Bone marrow (tissue), 2 donors: ENCODE measurements around the gene TP53BP2.

ENCODE experiments used
- DNase-seq, 2 donors: peaks; one replicate each; lab custom pipeline; 2025; lab: John Stamatoyannopoulos, UW

Gene TP53BP2

DNA sequence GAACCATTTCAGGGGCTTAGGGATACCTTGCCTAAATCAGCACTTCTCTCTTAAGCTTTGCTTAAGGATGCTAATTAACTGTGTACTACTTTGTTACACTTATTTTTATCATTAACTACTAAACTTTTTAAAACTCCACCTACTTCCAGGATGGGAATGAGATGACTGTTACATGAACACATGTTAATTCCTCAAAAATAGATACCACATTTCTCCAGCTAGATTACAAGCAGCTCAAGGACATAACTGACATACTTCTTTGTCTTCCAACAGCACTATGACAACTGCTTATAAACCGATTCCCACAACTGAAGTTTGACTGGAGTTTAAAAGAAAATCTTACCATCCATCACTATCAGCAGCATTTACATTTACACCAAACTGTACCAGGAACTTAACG lies 53.7 kb downstream of the TP53BP2 start:
- DNase-seq: no peak

DNA sequence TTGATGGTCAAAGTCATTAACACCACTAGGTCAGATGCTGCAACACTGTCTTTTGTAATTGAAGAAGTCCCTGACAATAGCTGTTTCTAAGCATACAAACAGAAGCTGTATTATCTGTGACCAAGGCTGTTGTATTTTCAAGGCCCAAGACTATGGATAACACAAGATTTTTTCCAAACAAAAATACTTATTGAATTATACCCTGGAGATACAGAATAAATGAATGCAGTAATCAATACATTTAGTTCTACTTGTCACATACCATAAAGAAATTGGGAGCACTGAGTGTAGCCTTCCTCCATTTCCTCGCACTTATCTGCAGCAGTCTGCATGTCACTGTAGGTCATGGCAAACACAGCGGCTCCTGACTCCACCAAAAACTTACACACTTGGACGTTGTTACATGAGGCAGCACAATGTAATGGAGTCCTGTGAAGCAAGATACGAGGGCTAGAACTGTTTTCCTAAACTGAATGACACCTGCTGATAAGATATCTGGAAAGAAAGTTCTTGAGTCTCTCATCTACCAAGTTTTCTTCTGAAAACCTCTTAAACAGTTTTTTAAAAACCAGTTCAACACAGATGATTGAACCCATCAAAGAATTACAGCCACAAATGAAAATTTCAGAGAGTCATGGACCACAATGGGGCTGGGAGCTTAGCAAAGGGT lies 56.9 kb downstream of the TP53BP2 start:
- no peak for DNase-seq

DNA sequence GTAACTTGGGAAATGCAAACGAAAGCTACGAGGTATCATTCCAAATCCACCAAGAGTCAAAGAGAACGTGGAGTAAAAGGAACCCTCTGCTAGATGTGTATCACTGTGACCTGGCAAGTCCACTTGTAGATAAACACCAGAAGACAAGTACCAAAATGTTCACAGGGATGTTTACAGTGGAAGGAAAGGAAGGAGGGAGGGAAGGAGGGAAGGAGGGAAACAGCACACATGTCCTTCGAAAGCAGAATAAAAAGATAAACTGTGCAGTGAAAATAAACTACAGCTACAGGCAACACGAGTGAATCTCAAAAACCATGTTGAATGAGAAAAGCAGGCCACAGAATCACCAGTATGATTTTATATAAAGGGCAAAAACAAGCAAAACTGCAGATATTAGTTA lies 59.9 kb downstream of the TP53BP2 start:
- no peak for DNase-seq

DNA sequence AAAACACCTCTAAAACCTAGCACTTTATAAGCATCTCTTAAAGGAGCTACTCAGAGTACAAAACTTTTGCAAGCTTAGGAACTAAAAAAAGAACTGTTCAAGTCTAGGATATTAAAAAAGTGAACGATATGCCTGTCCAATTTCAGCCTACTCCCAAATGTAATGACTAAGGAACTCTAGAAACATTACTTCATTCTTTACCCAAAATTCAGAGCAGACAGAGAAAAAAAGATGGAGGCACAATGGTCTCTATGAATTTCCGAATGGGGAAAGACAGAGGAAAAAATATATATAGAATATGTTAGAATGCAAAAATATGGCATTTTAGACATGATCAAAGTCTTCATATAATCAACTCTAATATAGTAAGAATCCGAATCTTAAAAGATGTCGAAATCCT lies 61.2 kb downstream of the TP53BP2 start:
- DNase-seq: no peak

DNA sequence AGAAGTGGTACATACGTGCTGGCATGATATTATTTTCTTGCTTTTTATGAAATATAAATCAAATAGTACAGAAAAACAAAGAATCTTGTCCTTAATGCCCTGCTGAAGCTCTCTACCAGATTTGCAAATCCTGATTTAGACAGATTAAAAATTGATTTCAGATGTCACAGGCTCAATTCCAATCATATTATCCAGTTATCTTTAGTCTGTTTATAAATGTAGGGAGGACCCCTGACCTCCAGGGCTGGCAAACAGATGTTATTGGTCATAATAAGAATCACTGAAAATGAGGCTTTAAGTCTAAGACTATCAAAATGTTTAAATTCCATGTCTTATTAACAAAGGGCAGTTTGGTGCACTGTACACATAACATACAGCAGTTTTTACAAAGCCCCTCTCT lies 62.1 kb downstream of the TP53BP2 start:
- no peak for DNase-seq

DNA sequence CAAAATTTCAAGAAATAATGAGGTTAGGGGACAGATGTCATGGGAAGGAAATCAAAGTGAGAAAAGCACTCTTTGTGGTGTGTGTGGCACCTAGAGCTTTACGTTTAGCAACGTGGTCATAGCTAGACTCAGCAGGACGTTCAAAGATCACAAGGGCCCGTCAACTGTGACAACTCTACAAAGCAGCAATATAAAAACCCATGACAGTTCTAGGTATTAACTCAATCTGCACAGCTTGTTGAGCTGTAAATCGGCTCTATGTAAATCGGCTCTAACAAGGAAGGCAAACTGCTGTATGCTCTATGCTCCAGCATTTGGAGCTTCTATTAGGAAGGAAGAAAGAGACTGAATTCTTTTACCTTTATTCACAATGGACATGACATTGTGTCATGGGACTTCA lies 64.8 kb downstream of the TP53BP2 start:
- no peak for DNase-seq

DNA sequence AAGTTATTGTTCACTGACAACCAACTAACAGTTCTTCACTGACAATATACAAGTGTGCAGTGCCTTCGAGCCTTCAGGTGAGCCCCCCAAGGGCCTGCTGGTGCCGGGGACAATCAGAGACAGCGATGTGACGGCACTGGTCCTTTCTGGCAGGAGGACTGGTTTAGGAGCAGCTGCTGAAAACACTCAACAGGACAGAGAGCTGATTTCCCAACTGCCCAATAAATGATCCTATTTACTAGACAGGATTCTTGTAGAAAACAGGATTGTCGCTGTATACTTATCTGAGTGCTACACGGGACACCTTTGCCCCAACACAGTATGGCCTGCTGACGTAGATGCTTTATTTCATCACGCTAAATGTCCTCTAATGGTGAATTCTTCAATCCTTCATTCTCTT lies 65.4 kb downstream of the TP53BP2 start:
- no peak for DNase-seq

DNA sequence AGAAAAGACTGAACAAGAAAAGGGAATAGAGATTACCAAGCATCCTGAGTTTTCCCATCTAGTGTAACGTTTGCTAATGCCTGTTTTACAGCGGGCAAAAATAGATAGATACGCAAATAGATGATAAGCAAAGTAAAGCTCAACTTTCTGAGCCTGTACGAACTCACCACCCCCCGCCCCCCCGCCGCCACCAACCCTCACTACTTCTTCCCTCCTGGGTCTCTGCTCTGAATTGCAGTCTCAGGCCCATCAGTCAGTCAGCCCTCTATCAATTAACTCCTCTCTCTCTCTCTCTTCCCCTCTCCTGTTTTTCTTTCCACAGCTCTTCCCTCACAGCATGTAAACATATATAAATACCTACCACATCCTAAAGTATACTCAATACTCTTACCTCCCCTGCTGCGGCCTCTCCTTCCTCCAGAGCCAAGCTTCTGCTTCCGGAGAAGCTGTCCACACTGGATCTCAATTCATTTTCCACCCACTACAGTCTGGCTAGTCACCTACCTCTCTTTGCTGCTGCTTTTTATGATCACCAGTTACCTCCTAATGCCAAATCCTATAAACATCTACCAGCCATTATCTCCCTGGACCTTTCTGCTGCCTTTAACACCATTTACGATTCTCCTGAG lies 68.8 kb downstream of the TP53BP2 start:
- DNase-seq: no peak

DNA sequence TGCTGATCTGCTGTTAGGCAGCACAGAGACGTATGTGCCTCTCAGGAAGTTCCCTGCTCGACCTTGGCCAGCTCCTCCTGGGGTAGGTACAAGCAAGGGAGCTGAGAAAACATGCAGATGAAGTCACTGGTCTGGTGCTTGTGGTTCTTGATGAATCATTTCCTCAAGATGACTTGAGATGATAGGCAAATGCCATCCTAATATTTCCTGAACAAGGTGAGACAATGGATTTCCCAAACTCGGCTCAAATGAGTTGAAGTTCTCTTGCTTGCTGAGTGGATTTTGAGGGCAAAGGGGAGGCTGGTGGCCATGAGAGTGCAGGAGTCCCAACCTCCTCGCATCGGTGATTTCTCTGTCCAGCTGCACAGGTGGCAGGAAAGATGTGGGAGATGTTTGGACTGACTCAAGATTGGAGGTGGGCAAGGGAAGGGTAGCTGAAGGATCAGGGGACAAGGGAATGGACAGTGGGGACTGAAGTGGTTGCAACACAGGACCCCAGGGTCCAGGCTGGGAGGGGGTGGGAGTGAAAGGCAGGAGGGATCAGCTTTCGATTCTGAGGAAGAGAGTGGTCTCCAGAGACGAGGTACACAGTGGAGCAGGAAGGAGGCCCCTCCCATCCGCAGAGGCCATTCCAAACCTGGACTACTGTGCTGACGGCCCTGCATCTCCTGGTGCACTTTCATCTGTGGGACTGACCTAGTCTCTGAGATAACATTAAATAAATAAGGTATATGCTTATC lies 69.5 kb downstream of the TP53BP2 start:
- peak in 1 of 2 donors; percentile 57 for DNase-seq

DNA sequence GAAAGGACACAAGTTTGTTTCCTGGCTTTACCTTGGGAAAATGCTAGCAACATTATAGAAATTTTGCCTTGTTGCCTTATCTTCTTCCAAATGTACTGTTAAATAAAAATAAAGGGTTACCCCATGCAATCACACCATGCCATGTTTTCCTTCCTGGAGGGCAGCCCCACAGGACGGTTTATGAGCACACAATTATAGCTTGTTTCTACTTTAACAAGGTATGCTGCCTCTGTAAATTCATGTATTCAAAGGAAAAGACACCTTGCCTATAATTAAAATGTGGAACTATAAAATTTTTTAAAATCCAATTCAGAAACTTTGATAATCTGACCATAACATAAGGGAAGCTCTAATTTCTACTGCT lies 70.1 kb downstream of the TP53BP2 start:
- DNase-seq: no peak

DNA sequence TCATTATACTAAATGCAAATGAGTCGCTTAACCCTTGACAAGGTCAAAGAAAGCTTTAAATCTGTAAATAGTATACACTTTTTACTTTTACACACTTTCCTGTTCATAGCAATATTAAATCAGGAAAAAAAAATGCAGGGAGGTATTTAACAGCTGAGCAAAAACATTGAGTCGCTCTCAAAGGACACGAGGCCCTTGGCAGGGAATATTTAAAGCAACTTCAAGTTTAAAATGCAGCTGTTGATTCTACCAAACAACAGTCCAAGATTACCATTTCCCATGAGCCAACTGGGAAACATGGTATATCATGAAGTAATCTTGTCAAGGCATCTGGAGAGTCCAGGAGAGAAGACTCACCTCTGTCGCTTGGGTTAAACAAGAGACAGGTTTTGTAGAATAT lies 70.7 kb downstream of the TP53BP2 start:
- DNase-seq: no peak

DNA sequence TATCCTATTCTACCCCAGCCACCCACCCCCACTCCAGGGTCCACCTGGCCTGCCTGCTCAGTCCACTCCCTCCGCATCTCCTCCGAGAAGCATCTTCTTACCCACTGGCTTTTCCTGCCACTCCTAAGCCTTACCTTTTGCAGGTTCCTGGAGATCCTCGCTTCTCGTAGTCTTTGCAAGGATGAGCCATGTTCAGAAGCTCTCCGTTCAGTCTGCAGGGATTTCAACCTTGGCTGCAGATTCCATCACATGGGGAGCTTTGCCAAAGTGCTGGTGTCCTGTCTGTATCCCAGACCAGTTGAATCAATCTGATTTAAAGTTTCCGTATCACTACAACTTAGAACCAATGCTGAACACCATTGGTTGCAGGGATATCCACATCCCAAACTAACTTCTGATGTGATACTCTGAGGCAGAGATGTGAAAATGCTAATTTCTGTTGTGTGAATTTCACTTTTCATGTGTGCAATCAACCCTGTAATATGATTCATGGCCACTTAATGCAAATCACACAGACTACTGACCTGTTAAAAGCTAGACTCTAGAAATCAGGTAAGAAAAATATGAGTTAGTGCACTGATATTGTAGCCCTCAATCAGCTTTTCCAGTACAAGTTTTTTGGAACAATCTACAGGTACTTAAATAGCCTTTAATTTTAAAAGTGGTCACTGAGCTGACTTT lies 71.5 kb downstream of the TP53BP2 start:
- DNase-seq: no peak

DNA sequence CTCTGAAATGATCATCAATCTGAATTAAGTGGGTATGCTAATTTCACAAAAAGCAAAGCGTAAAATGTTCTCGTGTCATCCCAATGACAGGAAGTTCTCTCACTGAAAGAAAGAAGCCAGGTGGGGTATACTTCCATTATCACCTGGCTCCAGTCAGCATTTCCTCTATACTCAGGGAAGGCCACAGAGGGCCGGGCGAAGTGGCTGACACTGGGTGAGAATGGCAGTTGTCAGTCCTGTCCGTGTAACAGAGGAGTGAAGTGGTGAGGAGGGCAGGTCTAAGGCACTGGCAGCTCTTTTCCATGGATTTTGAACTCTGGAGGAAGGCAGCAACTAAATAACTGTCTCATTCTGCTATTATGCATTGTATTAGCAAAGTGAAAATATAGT lies 73.0 kb downstream of the TP53BP2 start:
- no peak for DNase-seq

DNA sequence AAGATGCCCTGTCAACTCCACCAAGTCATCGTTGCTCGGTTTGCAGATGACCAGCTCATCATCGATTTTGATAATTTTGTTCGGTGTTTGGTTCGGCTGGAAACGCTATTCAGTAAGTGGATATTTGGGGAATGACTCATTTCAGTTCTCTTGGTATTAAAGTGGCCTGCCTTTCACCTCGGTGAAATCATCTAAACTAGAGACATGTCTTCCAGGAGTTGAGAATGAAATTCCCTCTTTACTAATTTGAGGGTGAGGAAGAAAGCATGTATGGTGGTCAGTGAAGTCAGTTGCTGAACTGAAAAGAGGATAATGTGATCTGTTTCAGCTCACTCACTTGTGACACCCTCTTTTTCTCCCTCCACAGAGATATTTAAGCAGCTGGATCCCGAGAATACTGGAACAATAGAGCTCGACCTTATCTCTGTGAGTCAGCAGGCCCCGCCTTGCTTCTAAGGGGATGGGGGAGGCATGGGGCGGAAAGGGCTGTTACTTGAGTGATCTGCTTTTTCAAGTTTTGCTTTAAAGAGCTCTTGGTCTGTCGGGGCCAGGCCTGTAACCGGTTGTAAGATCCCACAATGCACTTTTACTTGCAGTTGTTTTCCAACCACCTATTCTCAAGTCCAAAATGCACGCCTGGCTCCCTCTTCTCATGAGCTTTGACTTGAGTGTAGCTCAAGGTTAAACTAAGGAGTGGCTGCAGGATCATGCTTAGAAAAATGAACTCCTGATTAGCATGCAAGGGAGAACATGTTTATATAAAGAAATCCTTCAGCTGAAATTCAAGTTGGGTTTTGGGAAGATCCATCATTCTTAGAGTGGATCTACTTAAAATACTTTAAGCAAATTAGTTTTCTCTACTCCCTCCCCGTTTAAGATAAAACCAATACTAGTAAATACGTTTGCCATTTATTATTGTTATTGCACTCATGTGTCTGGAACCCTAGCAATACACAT lies 73.7 kb downstream of the TP53BP2 start:
- DNase-seq: no peak

DNA sequence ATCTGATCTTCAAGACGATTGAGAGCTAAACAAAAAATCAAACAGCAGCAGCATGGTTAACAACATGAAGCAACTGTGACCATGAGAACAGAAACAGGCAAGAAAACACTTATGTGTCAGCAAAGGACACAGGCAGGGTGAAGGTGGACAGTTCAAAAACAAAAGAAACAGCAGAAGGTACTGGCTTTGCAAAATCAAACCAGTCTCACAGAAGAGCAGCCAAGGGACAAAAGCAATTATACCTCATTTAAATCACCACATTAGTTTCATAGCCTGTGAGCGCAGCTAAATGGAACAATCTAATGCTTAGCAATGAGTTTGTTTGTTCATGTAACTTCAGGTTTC lies 74.3 kb downstream of the TP53BP2 start:
- no peak for DNase-seq

DNA sequence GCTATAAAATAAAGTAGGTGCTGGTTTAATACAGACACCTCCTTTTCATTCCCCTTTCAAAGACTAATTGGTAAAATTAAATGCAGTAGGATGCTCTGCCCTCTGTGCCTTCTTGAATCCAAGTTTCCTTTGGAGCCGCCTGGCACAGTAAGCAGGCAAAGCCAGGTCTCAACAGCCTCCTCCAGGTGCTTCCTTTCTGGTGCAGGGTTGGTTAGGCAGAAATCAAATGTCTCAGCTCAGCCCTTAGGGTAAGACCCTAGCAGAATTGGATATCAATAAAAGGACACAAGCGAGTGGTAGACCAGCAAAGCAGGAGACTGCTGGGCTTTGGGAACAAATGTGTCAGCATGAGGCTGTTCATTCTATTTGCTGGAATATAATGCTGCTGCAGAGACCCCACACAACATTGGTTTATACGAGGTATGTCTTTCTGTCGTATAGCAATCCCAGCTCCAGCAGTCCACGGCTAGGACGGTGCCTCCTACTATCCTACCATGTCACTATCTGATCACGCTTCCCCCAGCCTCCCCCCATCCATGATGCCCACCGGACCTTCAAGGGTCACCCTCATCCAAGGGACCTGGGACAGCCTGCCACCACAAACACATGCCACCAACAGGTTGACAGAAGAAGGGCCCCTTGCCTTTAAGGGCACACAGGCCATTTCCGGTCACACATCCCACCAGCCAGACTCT lies 75.0 kb downstream of the TP53BP2 start:
- DNase-seq: no peak

DNA sequence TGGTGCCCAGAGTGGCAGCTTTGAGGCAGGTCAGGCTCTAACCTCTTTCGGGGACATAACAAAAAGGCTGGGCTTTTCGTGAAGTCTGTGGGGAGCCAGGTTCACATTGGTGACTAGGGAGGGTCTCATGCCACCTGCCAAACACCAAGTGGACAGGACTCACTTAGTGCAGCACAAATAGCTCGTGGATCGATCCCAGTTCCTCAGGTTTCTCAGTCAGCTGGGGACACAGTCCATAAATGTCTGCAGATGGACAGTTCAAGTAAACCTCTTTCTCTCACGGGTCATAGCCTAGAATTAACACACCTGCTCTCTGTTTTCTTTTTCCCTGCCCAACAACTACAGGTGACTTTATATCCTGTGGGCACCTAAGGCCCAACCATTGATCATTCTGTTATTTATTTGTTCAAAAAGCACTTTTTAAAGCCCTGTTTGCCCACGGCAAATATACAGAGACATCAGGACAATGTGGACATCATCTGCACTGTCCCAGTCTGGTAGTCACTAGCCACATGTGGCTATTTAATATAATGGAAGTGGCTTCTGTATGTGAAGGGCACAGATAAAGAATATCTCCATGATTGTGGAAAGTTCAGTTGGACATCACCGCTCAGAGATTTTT lies 79.9 kb downstream of the TP53BP2 start:
- DNase-seq: no peak

DNA sequence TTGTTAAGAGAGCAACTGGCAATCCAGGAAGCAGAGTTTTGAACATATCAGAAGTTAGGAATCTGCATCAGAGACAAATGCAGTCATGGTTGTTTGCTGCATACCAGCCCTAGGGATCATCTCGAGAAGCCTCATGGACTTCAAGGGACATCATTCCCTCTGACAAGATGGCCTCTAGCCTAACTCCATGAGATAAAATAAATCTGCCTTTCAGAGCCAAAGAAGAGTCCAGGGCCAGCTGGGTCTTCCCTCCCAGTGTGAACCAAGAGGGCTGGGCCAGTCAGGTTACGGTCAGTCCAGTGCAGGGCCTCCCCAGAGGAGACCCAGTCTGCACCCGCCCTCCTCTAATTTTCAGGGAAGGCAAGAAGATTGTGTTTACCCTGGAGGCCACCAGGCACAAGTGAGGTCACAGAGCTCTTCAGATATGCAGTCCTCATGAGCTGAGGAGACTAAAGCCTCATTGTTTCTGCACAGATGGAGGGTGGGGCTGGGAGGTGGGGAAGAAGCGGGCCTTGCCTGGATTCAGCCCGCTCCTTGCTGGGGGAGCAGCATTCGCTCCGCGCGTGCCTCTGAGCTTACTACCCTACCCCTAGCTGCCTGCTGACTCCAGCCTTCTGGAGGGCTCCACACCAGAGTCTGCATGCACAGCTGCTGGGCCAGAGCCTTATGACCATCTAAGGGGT lies 80.6 kb downstream of the TP53BP2 start:
- no peak for DNase-seq

DNA sequence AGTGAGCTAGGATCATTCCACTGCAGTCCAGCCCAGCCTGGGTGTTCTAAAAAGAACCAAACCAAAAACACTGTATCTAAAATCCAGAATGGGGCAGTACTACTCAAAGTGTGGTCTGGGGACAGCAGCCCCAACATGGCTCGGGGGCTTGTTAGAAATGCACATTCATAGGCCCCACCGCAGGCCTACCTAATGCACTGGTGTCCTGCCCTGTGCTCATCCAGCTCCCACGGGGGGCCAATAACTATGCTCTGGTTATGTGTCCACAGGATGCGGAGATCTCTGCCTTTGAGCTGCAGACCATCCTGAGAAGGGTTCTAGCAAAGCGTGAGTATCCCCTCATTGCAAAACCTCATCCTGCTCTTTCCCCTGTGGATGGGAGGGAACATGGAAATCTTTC lies 81.9 kb downstream of the TP53BP2 start:
- DNase-seq: no peak

DNA sequence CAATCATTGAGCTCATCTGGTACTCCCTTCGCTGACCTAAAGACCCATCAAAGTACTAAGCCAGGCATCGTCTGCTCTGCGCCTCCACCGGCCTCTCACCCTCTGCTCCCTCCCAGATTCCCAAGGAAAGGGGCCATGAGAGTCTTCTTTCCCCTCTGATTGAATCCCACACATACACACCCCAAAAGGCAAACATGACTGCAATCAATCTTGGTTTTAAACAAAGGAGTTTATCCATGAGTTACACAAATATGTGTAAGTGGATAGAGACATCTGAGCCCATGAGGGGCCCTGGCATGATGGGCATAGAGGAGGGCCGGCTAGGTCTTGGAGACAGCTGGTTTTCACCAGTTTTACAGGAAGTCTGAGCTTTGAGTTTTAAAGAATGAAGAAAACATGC lies 82.5 kb downstream of the TP53BP2 start:
- DNase-seq: no peak
